Uterus (tissue), 4 donors: Measurements from ENCODE around the gene ASB6. TPM values are rescaled to one million over a fixed set of nuclear protein-coding genes. Genes with fewer than 3 reads are reported as not detected.

Source experiments
- DNase-seq, 2 donors: peaks; one replicate each; pipeline ENCODE4 v3.0.0-alpha.2; 2019 to 2020
- H3K27ac ChIP-seq, 2 donors: fragments of 200-600 bp; sonication (generic); 1 replicate in 1 of 2; 2 replicates in 1 of 2; pipeline ENCODE4 v1.5.1; 2016 to 2018
- H3K27me3 ChIP-seq, 2 donors: fragments of 200-600 bp; sonication (generic); one replicate each; pipeline ENCODE4 v1.5.1; 2018 to 2019; ENCODE audit warnings: control low read depth in 1 of 2
- H3K36me3 ChIP-seq, 2 donors: fragments of 200-600 bp; sonication (generic); one replicate each; pipeline ENCODE4 v1.5.1; 2019; ENCODE audit warnings: control low read depth in 1 of 2
- H3K4me1 ChIP-seq, 2 donors: fragments of 200-600 bp; sonication (generic); one replicate each; pipeline ENCODE4 v1.5.1; 2018 to 2019; ENCODE audit warnings: control low read depth in 1 of 2
- H3K4me3 ChIP-seq, 2 donors: fragments of 200-600 bp; sonication (generic); 1 replicate in 1 of 2; 2 replicates in 1 of 2; pipeline ENCODE4 v1.5.1; 2018 to 2019; ENCODE audit warnings: mild to moderate bottlenecking in 1 of 2
- H3K9me3 ChIP-seq, 2 donors: fragments of 200-600 bp; sonication (generic); one replicate each; pipeline ENCODE4 v1.5.1; 2019; ENCODE audit warnings: control low read depth in 1 of 2
- CTCF ChIP-seq, 4 experiments: fragments of 200-600 bp in 2 of 4; fragments of 450-650 bp in 2 of 4; sonication (generic) in 2 of 4; IDR thresholded peaks; one replicate each; pipeline ENCODE4 v1.5.1; 2016 to 2019; ENCODE audit warnings: antibody characterized with exemption in 4 of 4, mild to moderate bottlenecking in 2 of 4, moderate library complexity in 1 of 4
- POLR2A ChIP-seq, 2 donors: fragments of 450-650 bp; IDR thresholded peaks; one replicate each; pipeline ENCODE4 v1.6.1; 2016; ENCODE audit warnings: antibody characterized with exemption in 2 of 2, mild to moderate bottlenecking in 1 of 2, moderate library complexity in 1 of 2
- intact Hi-C: fragments of 100-400 bp; cut with DNase I; formaldehyde crosslinking; loops from one replicate; pipeline ENCODE4 v1.15.1; 2023; ENCODE audit warnings: low total_unique reads
- total RNA-seq, 4 donors: library from RNA; depleted of rRNA in 3 of 4; stranded (reverse); fragments of >200 nt in 3 of 4; gene quantifications; one replicate each; pipeline versions ENCODE4 v1.1.0 to v1.2.4, GENCODE V29; 2014 to 2023
- donor health status: DM: yes; HTN: yes; CAD: no.

Gene ASB6
- total RNA-seq, 4 donors from 2014 or later, result 1.3 to 20.3 (median 8.5) TPM

- H3K27me3 ChIP-seq, result no peaks in the 10 kb centered on the region
- H3K4me1 ChIP-seq, result peaks cover 0 to 8% of the 10 kb centered on the region in 2 donors
- no peaks in the 10 kb centered on the region for H3K9me3 ChIP-seq
- H3K27ac ChIP-seq, result no peak overlapping the region
- H3K4me3 ChIP-seq, result no peak overlapping the region
- no peak for DNase-seq
- no peak for TF ChIP-seq CTCF (IDR thresholded peaks at IDR 0.05)
- no peak for TF ChIP-seq POLR2A (IDR thresholded peaks at IDR 0.05)
- H3K36me3 ChIP-seq, result no peaks in the 10 kb centered on the region
- intact Hi-C loops, result no loop called here
These were observed 40.8 kb downstream of the ASB6 start for GRCh38 chr9:129601082-129601674.

- TF ChIP-seq CTCF (IDR thresholded peaks at IDR 0.05) (no peak), POLR2A (IDR thresholded peaks at IDR 0.05) (no peak)
- Histone ChIP-seq H3K27ac (peak overlapping the region; percentile 90 to 93), H3K4me3 (no peak overlapping the region), H3K36me3 (no peaks in the 10 kb centered on the region), H3K4me1 (peaks cover 0 to 8% of the 10 kb centered on the region in 2 donors), H3K9me3 (no peaks in the 10 kb centered on the region), H3K27me3 (no peaks in the 10 kb centered on the region)
- intact Hi-C loops, result no loop called here
- no peak for DNase-seq
These were observed 43.8 kb downstream of the ASB6 start for GRCh38 chr9:129598089-129598596.

GRCh38 chr9:129597355-129598088 is 44.4 kb downstream of the ASB6 start:
- intact Hi-C loops, result no loop called here
- peak in 1 of 2 donors; percentile 14 for TF ChIP-seq POLR2A (IDR thresholded peaks at IDR 0.05)
- no peak for TF ChIP-seq CTCF (IDR thresholded peaks at IDR 0.05)
- DNase-seq, result peak; percentile 73 to 80
- Histone ChIP-seq H3K27ac (peak overlapping the region; percentile 90 to 93), H3K27me3 (no peaks in the 10 kb centered on the region), H3K4me1 (peaks cover 0 to 8% of the 10 kb centered on the region in 2 donors), H3K4me3 (peak overlapping the region; percentile 33 to 41), H3K36me3 (no peaks in the 10 kb centered on the region), H3K9me3 (no peaks in the 10 kb centered on the region)

GRCh38 chr9:129596541-129597331 is 45.2 kb downstream of the ASB6 start:
- H3K36me3 ChIP-seq, result no peaks in the 10 kb centered on the region
- peak; percentile 83 to 84 for DNase-seq
- H3K9me3 ChIP-seq, result no peaks in the 10 kb centered on the region
- no peaks in the 10 kb centered on the region for H3K27me3 ChIP-seq
- peak overlapping the region; percentile 90 to 93 for H3K27ac ChIP-seq
- peaks cover 0 to 8% of the 10 kb centered on the region in 2 donors for H3K4me1 ChIP-seq
- H3K4me3 ChIP-seq, result peak overlapping the region; percentile 33 to 41
- intact Hi-C loops, result no loop called here
- peak; percentile 41 to 56 for TF ChIP-seq POLR2A (IDR thresholded peaks at IDR 0.05)
- TF ChIP-seq CTCF (IDR thresholded peaks at IDR 0.05), result no peak
